C4-2B (cell line): ENCODE data around the gene B3GNT5.

Source experiments
- H3K27ac ChIP-seq: fragments of 450-650 bp; 2 replicates; pipeline ENCODE4 v1.5.1; 2017
- ZFX ChIP-seq: fragments of 450-650 bp; IDR thresholded peaks from 2 replicates; pipeline ENCODE4 v1.6.1; 2017
- TF ChIP-seq, protein P1 (sequence below): fragments of 450-650 bp; conservative IDR thresholded peaks from 2 replicates; pipeline ENCODE4 v1.5.1; 2017; ENCODE audit warnings: mild to moderate bottlenecking

Gene B3GNT5

DNA sequence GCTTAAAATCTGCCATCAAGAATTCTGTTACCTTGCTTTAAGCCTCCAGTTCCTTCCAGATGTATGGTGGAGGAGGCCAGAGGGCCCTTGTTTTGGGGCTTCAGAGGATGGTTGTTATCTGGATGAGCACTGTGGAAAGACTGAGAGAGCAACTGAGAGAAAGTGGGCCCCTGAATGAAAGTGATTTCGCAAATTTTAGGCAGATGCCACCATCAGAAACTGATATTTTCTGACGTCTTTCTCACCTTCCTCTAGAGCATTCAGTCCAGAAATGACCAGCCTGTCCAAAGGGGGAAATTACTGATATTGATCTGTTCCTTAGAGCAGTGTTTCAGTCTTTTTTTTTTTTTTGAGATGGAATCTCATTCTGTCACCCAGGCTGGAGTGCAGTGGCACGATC, 13.4 kb downstream of the B3GNT5 start:
- no peak overlapping the region for H3K27ac ChIP-seq
- no peak for TF ChIP-seq ZFX
- TF ChIP-seq, protein P1, sequence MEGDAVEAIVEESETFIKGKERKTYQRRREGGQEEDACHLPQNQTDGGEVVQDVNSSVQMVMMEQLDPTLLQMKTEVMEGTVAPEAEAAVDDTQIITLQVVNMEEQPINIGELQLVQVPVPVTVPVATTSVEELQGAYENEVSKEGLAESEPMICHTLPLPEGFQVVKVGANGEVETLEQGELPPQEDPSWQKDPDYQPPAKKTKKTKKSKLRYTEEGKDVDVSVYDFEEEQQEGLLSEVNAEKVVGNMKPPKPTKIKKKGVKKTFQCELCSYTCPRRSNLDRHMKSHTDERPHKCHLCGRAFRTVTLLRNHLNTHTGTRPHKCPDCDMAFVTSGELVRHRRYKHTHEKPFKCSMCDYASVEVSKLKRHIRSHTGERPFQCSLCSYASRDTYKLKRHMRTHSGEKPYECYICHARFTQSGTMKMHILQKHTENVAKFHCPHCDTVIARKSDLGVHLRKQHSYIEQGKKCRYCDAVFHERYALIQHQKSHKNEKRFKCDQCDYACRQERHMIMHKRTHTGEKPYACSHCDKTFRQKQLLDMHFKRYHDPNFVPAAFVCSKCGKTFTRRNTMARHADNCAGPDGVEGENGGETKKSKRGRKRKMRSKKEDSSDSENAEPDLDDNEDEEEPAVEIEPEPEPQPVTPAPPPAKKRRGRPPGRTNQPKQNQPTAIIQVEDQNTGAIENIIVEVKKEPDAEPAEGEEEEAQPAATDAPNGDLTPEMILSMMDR = no peak

DNA sequence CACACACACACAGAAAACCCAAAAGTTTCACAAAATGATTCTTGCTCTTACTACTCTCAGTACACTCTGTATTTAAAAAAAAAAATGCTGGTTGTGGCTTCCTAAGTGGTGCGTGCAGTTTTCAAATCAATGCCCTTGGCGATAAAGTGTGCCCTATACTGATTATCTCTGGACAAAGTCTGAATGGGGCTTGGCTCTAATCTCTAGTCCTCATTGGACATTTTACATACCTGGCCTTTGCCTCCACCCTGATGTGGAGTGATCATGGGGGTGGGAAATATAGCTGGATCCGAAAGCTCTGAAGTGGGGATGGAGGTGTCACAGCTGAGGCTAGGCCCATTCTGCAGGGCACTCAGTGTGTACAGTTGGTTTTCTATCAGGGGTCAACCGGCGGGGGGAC, 14.1 kb downstream of the B3GNT5 start:
- TF ChIP-seq, protein P1 = no peak
- TF ChIP-seq ZFX = no peak
- no peak overlapping the region for H3K27ac ChIP-seq

DNA sequence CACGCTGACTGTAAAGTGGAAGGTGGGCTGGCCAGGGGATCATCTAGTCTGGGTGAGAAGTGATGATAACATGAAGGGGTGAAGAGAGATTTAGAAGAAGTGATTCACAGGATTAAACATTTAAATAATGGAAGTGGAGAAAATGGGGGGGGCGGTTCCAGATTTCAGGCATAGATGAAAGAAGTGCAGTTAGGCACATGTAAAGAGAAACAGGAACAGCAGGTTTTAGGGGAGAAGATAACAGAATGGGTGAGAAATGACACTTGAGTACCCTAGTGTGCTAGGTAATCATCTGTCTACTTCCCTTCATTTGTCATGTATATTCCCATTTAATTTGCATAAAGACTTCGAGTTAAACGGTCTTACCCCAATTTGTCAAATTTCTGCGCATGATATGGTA, 15.3 kb downstream of the B3GNT5 start:
- H3K27ac ChIP-seq = no peak overlapping the region
- TF ChIP-seq ZFX = no peak
- TF ChIP-seq, protein P1 = no peak

DNA sequence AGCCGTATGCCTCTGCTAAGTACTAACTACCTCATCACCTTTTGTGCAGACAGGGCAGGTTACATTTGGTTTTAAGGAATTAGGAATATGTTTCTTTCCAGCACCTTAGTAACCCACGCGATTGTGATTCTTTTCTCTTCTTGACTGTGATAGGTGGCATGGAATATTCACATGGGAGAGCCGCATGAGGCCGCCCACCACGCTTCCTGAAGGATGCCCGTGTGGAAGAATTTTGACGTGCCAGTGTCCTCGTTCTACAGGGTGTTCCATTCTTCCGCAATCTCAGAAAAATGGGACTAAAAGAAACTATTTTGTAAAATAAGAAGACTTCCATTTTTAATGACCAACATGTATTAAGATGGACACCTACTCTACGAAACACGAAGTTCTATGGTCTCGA, 16.3 kb downstream of the B3GNT5 start:
- H3K27ac ChIP-seq = no peak overlapping the region
- TF ChIP-seq ZFX = no peak
- TF ChIP-seq, protein P1 = no peak

DNA sequence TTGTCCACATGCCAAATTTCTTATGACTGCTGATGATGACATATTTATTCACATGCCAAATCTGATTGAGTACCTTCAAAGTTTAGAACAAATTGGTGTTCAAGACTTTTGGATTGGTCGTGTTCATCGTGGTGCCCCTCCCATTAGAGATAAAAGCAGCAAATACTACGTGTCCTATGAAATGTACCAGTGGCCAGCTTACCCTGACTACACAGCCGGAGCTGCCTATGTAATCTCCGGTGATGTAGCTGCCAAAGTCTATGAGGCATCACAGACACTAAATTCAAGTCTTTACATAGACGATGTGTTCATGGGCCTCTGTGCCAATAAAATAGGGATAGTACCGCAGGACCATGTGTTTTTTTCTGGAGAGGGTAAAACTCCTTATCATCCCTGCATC, 17.3 kb downstream of the B3GNT5 start:
- no peak overlapping the region for H3K27ac ChIP-seq
- TF ChIP-seq, protein P1 = no peak
- TF ChIP-seq ZFX = no peak

DNA sequence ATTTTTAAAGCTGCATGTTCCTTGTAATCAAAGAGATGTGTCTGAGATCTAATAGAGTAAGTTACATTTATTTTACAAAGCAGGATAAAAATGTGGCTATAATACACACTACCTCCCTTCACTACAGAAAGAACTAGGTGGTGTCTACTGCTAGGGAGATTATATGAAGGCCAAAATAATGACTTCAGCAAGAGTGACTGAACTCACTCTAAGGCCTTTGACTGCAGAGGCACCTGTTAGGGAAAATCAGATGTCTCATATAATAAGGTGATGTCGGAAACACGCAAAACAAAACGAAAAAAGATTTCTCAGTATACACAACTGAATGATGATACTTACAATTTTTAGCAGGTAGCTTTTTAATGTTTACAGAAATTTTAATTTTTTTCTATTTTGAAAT, 19.1 kb downstream of the B3GNT5 start:
- TF ChIP-seq ZFX = no peak
- TF ChIP-seq, protein P1 = no peak
- H3K27ac ChIP-seq = no peak overlapping the region

DNA sequence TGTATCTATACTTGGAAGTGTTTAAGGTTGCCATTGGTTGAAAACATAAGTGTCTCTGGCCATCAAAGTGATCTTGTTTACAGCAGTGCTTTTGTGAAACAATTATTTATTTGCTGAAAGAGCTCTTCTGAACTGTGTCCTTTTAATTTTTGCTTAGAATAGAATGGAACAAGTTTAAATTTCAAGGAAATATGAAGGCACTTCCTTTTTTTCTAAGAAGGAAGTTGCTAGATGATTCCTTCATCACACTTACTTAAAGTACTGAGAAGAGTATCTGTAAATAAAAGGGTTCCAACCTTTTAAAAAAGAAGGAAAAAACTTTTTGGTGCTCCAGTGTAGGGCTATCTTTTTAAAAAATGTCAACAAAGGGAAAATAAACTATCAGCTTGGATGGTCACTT, 19.7 kb downstream of the B3GNT5 start:
- no peak overlapping the region for H3K27ac ChIP-seq
- TF ChIP-seq, protein P1 = no peak
- TF ChIP-seq ZFX = no peak
